GM03348 (cell line): ENCODE results near the gene ZFR2.
"Not testable (repeated sequence)": the region's sequence is repeated elsewhere in the genome, so short reads cannot be mapped to it uniquely, and the experiment has no call there.

Source experiments
- DNase-seq: peaks from one replicate; pipeline ENCODE4 v3.0.0; 2012; ENCODE audit warnings: low spot score

ZFR2 gene

GRCh38 chr19:3770136-3770999 is 98.5 kb downstream of the ZFR2 start:
- no peak for DNase-seq

GRCh38 chr19:3769494-3769893 is 99.3 kb downstream of the ZFR2 start:
- no peak for DNase-seq

DNA sequence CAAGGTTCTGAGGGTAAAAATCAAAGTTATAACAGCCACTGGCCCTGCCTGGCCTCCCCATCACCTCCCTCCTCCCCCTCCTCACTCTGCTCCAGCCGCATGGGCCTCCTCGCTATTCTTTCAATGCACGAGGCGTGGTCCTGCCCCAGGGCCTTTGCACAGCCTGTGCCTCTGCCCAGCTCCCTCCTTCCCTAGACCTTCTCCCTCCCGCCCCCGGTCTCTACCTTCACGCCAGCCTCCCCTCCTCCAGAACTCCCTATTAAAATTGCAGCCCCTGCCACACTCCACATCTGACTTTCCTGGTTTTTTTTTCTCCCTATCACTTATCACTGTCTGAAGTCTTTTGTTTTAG is 100.1 kb downstream of the ZFR2 start:
- DNase-seq: no peak

GRCh38 chr19:3768015-3768747 is 100.7 kb downstream of the ZFR2 start:
- DNase-seq: no peak

DNA sequence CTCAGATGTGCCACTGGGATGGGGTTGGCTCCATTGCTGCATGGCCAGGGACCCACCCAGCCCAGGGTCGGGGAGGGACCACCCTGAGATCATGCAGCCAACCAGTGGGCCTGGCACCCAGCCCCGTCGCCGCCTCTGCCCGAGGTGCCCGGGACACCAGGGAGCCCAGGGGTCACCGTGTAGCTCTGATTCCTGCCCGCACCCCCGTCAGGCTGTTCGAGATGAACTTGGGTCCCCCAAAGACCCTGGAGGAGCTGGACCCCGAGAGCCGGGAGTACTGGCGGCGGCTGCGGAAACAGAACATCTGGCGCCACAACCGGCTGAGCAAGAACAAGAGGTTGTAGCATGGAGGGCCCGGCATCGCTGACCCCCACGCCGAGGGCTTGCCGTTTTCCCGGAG is 101.8 kb downstream of the ZFR2 start:
- DNase-seq: no peak

- no peak for DNase-seq
Measured at GRCh38 chr19:3766520-3766919, 102.3 kb downstream of the ZFR2 start.

- DNase-seq: not testable (repeated sequence)
Measured at GRCh38 chr19:3765757-3766156, 103.1 kb downstream of the ZFR2 start.

- no peak for DNase-seq
Measured at GRCh38 chr19:3765121-3765520, 103.7 kb downstream of the ZFR2 start.

GRCh38 chr19:3762501-3763459 is 106.1 kb downstream of the ZFR2 start, which contains the start of gene MRPL54:
TSS of gene MRPL54 (plus strand) at chr19:3762682. CDS start at chr19:3762701, 19 bp downstream.
- DNase-seq: peak; percentile 100

- no peak for DNase-seq
Measured at GRCh38 chr19:3762130-3762473, 106.7 kb downstream of the ZFR2 start.

DNA sequence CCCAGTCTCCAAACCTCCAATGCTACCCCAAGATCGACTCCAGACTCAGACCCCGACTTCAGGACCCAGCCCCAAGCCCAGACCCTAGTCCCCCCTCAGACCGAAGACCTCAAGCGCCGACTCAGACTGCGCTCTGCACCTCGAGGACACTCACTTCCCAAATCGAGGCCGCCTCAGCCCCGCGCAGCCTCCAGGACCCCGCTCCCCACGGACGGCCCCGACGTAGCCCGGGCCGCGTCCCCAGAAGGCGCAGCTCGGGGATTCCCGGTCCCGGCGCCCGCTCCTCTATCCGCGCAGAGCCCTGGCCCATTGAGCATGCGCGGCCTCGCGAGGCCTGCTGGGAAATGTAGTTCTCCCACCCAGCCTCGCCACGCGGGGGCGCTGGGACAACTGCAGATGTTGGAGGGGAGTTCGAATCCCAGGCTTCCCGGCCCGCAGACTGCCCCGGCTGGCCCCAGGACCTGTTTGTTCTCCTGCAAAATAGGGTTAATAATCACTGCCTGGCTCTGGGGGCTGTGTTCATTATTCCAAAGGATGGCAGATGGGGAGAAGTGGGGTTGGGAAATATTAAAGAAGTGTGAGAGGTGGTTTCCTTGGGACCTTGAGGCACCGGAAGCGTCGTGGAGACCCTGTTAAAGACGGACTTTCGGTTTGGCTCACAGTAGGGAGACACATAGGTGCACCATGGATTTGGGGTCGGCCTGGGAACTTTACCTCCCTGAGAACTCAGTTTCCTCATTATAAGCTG is 107.3 kb downstream of the ZFR2 start, which contains the start of gene APBA3:
Gene APBA3, minus strand, starts transcription at position 311 of the 748 bp plus-strand sequence. CDS start 1,428 bp downstream, outside the sequence.
- peak; percentile 97 for DNase-seq

DNA sequence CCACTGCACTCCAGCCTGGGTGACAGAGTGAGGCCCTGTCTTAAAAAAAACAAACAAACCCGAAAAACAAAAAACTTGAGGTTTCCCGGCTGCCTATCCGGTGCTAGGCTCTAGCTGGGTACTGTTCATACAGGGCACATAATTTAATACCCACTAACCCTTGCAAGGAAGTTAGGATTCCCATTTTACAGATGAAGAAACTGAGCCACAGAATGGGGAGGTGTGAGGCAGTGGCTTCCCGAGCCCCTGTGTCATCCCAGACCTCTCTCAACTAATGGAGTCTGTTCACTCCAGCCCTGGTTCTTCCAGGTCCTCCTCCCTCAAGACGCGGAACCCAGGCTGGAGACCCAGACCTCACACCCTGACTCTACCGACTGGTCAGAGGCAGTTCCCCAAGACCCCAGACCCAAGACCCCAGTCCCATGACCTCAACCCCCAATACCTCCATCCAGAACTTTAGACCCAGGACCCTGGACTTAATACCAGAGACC is 107.9 kb downstream of the ZFR2 start:
- DNase-seq: peak; percentile 36

DNA sequence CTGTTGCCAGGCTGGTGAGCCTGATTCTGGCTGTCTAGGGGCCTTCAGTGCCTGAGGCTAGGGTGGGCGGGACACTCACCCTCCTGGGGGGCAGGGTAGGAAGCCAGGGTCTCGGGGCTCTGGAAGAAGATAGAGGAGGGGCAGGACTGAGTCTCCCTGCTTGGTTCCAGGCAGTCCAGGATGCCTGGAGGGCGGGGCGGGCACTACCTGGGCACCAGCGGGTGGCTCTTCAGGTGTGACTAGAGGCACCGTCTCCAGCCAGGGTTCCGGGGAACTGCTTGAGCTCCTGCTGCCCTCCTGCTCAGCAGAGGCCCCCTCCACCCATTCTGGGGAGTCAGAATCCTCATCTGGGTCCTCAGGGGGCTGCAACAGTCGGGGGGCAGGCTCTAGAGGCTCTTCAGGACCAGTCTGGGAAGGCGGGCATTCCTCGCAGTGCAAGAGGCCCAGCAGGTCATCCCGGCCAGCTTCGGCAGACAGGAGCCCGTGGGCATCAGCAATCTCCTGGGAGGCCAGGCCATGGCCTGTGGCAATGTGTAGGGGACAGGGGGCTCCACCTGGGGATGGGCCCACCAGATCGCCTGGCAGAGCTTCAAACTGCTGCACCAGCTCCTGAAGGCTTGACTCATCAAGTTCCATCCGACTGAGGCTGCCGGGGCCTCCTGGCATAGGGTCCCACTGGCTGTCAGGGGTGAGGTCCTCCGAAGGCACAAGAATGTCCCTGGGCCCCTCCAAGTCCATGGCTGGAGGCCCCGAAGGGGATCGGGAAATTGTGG is 109.2 kb downstream of the ZFR2 start:
- DNase-seq: no peak

DNA sequence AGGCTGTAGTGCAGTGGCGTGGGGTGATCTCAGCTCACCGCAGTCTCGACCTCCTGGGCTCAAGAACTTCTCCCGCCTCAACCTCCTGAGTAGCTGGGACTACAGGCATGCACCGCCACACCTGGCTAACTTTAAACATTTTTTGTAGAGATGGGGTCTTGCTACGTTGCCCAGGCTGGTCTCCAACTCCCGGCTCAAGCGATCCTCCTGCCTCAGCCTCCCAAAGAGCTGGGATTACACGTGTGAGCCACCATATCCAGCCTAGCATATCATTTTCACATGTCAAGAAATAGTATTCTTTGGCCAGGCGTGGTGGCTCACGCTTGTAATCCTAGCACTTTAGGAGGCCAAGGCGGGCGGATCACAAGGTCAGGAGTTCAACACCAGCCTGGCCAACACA is 110.5 kb downstream of the ZFR2 start:
- not testable (repeated sequence) for DNase-seq

DNA sequence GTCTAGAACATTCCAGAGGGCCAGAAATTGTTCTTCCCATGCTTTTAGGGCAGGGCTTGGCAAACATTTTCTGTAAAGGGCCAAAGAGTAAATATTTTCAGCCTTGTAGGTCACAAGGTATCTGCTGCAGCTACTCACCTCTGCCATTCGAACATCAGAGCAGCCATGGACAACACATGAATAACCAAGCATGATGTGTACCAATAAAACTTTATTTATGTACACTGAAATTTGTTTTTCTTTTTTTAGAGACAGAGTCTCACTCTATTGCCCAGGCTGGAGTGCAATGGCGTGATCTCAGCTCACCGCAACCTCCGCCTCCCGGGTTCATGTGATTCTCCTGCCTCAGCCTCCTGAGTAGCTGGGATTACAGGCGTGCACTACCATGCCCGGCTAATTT is 111.1 kb downstream of the ZFR2 start:
- not testable (repeated sequence) for DNase-seq
